Mesothelial cell of epicardium (in vitro differentiated cells): Measurements from ENCODE around the gene ETDC. TPM values are rescaled to one million over a fixed set of nuclear protein-coding genes. Genes with fewer than 3 reads are reported as not detected.

Experiments
- DNase-seq, 2 experiments: peaks; one replicate each; pipeline ENCODE4 v3.0.0; 2021; ENCODE audit warnings: low spot score in 2 of 2; ENCODE audit not compliant: unreplicated experiment in 2 of 2
- H3K27ac Mint-ChIP-seq: 2 replicates; pipeline ENCODE4 v1.8.0; 2021; ENCODE audit warnings: mixed read lengths
- H3K27me3 Mint-ChIP-seq: 2 replicates; pipeline ENCODE4 v1.8.0; 2021; ENCODE audit warnings: low read depth, mixed read lengths
- H3K36me3 Mint-ChIP-seq: 2 replicates; pipeline ENCODE4 v1.8.0; 2021; ENCODE audit warnings: mixed read lengths
- H3K4me1 Mint-ChIP-seq: 2 replicates; pipeline ENCODE4 v1.8.0; 2021; ENCODE audit warnings: mixed read lengths
- H3K4me3 Mint-ChIP-seq: 2 replicates; pipeline ENCODE4 v1.8.0; 2021; ENCODE audit warnings: mild to moderate bottlenecking, moderate library complexity, mixed read lengths
- H3K9me3 Mint-ChIP-seq: 2 replicates; pipeline ENCODE4 v1.8.0; 2021; ENCODE audit warnings: mixed read lengths
- total RNA-seq: library from RNA; stranded (reverse); gene quantifications from 3 replicates; pipeline ENCODE4 v1.2.1, GENCODE V29; 2021
- TF ChIP-seq, protein P1 (sequence below): fragments of 200-600 bp; sonication (generic); IDR thresholded peaks from one replicate; pipeline ENCODE4 v1.5.0; 2021; ENCODE audit warnings: antibody characterized with exemption; ENCODE audit not compliant: unreplicated experiment

The ETDC gene
- total RNA-seq, 1 donor from 2014 or later, result not detected

DNA sequence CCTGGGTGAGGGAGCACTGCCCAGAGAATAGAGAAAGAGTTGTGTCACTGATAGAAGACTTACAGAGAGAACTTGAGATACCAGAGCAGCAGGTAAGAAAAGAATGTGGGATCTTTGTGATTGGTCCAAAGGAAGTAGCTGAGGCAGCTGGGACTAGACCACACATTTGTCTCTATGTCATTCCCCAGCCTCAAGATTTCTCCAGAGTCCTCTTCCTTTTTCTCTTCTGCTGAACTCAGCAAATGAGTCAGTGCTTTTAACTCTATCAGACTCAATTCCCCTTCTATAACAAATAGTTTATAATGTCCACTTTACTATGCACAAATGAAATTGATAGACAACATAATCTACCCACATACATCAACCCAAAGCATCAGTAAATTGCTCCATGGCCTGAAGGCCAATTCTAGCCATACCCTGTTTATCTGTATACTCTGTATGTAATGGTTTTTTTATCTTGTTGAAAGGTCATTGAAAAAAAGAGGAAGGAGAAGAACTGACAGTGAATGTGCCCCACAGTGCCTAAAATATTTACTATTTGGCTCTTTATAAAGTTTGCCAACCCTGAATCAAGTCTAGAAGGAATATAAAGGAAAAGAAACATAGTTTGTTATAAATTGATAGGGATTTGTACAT lies 38.2 kb downstream of the ETDC start:
- TF ChIP-seq, protein P1, sequence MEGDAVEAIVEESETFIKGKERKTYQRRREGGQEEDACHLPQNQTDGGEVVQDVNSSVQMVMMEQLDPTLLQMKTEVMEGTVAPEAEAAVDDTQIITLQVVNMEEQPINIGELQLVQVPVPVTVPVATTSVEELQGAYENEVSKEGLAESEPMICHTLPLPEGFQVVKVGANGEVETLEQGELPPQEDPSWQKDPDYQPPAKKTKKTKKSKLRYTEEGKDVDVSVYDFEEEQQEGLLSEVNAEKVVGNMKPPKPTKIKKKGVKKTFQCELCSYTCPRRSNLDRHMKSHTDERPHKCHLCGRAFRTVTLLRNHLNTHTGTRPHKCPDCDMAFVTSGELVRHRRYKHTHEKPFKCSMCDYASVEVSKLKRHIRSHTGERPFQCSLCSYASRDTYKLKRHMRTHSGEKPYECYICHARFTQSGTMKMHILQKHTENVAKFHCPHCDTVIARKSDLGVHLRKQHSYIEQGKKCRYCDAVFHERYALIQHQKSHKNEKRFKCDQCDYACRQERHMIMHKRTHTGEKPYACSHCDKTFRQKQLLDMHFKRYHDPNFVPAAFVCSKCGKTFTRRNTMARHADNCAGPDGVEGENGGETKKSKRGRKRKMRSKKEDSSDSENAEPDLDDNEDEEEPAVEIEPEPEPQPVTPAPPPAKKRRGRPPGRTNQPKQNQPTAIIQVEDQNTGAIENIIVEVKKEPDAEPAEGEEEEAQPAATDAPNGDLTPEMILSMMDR, result no peak
- Mint-ChIP-seq H3K36me3 (peaks cover 16% of the 10 kb centered on the region), H3K4me1 (peaks cover 13% of the 10 kb centered on the region), H3K27ac (no peak overlapping the region), H3K9me3 (peaks cover 22% of the 10 kb centered on the region), H3K27me3 (no peaks in the 10 kb centered on the region), H3K4me3 (no peak overlapping the region)
- DNase-seq, result no peak

DNA sequence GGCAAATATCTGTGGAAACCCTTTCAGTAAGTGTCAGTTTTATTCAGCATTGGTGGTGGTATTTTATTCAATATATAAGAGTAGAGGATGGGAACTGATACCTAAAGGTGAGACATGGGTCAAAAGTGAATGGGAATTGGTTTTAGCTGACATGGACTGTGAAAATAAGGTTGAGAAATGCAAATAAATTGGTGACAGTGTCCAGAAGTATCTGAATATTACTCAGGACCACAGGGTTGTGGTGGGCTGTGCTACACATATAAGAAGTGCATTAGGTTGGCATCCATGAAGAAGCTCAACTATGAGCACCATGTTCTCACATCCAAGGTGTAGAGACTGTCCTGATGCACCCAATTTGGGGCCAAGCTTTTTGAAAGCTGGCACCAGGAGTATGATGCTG lies 45.0 kb downstream of the ETDC start:
- TF ChIP-seq, protein P1, result no peak

More for the DNA sequence above, 45.0 kb downstream of the ETDC start:
- Mint-ChIP-seq H3K36me3 (peaks cover 14% of the 10 kb centered on the region), H3K4me3 (no peak overlapping the region), H3K9me3 (peaks cover 39% of the 10 kb centered on the region), H3K27ac (no peak overlapping the region), H3K27me3 (no peaks in the 10 kb centered on the region), H3K4me1 (no peaks in the 10 kb centered on the region)
- DNase-seq, result no peak

Other genes with a start within 250 kb of the ETDC start
- gene SMIM10L2B, start 210.8 kb upstream of the ETDC start, total RNA-seq, result 11.6 to 13.7 TPM (median 13.2 TPM) in 3 replicates
- not detected in 3 replicates for gene ETDB, start 189.0 kb upstream of the ETDC start, total RNA-seq
- 0.24 to 0.34 TPM (median 0.25 TPM) in 3 replicates for gene CT55, start 138.1 kb upstream of the ETDC start, total RNA-seq
- not detected in 3 replicates for gene ETDA, start 57.4 kb upstream of the ETDC start, total RNA-seq
- gene ZNF75D, start 34.6 kb downstream of the ETDC start, total RNA-seq, result 12.2 to 12.6 TPM (median 12.5 TPM) in 3 replicates
- gene ZNF449, start 35.3 kb downstream of the ETDC start, total RNA-seq, result 8.0 to 9.4 TPM (median 8.5 TPM) in 3 replicates
- 7.8 to 8.7 TPM (median 7.8 TPM) in 3 replicates for gene SMIM10L2A, start 112.5 kb downstream of the ETDC start, total RNA-seq
- 31.7 to 32.9 TPM (median 32.6 TPM) in 3 replicates for gene INTS6L, start 211.2 kb downstream of the ETDC start, total RNA-seq